NCI-H1694 (cell line): Measurements from ENCODE around the gene KDR.

Experiments
- DNase-seq: peaks from one replicate; lab custom pipeline; 2025; lab: John Stamatoyannopoulos, UW

Gene KDR

DNA sequence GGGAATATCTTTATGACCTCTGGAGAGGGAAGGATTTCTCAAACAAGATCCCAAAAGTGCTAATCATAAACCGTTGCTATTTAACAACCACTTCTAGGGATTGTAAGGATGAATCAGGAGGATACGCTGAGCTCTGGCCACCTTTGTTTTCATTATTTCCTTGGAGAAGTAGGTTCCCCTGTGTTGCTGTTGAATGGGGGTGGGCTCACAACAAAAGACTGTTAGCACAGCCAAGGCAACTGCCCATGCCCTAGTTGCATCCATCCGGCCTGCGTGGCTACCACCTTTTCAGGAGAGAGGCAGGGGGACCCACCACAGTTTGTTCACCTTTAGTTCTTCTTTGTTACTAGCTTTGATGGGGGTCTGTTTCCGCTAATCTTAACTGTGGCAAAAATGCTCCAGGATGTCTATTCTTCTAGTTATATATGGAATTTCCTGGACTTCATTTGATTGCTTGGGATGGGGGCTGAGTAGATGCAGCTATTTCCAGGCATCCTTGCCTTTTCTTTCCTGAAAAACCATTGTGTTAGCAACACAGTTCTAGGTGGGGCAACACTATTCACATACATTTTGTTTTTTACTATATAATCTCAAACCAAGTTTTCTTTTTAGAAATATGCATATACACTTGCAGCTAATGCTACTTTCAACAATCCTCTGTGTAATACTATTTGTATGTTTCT, 95.4 kb downstream of the KDR start:
- DNase-seq, result no peak

DNA sequence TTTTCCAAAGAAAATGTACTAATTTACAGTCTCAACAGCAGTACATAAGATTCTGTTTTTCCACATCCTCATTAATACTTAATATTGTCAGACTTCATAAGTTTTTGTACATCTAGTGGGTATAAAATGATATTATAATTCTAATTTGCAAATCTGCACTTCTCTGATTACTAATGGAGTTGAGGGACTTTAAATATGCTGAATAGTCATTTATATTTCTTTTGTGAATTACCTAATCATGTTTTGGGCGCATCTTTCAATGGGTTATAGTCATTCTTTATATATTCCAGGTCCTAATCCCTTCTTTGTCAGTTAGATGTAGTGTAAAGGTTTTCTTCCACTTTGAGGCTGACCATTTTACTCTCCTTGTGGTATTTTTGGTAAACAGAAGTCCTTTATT, 96.1 kb downstream of the KDR start:
- no peak for DNase-seq
